ENCODE measurements around the gene TDRKH. TPM values are rescaled to one million over a fixed set of nuclear protein-coding genes. Genes with fewer than 3 reads are reported as not detected.

The TDRKH gene
- total RNA-seq, 1 experiment from 2014 or later: 11.1 TPM

GRCh38 chr1:151832318-151832980, 42.1 kb upstream of the TDRKH start:
- Histone ChIP-seq H3K27ac (ENCODE audit: low read depth, low read length) (no peak overlapping the region), H4K20me1 (ENCODE audit: insufficient read depth) (no peaks in the 10 kb centered on the region), H3K4me2 (ENCODE audit: low read length) (no peak overlapping the region), H3K9ac (ENCODE audit: low read length) (no peak overlapping the region), H3K9me2 (ENCODE audit: insufficient read depth) (no peaks in the 10 kb centered on the region), H3K36me3 (ENCODE audit: control insufficient read depth in 1 of 2, insufficient read depth in 2 of 2, low read length in 2 of 2) (no peaks in the 10 kb centered on the region), H3K9me3 (ENCODE audit: control insufficient read depth in 1 of 2, insufficient read depth in 1 of 2, low read depth in 1 of 2, low read length in 2 of 2) (no peaks in the 10 kb centered on the region), H3K79me2 (ENCODE audit: insufficient read depth, low read length) (no peaks in the 10 kb centered on the region), H3K4me1 (ENCODE audit: control insufficient read depth in 1 of 2, insufficient read depth in 2 of 2, low read length in 2 of 2) (peaks cover 17 to 55% of the 10 kb centered on the region in 2 experiments), H3K4me3 (replicated peaks in 1 of 2; ENCODE audit: low read depth in 1 of 2, low read length in 2 of 2) (no peak overlapping the region), H2AFZ (ENCODE audit: low read depth, low read length, poor library complexity, severe bottlenecking) (no peak overlapping the region), H3K27me3 (ENCODE audit: insufficient read depth, low read length) (no peaks in the 10 kb centered on the region)
- no peak for ATAC-seq
- no peak for DNase-seq (ENCODE audit: low read depth, low spot score)
- intact Hi-C loops (cut with micrococcal nuclease): no loop called here
- ChIA-PET CTCF (no interaction called here), POLR2A (no interaction called here), RAD21 (ENCODE audit: low non-redundant PET in 1 of 2, low total read pairs in 2 of 2, uncharacterized antibody in 2 of 2, unreplicated experiment in 2 of 2) (no interaction called here)
- TF ChIP-seq POLR2AphosphoS5 (IDR thresholded peaks at IDR 0.05; ENCODE audit: low read depth, low read length) (no peak), MAX (IDR thresholded peaks at IDR 0.05) (peak; percentile 93), SP1 (IDR thresholded peaks at IDR 0.05; ENCODE audit: low read depth) (peak; percentile 29; the same call in 1 of the 2 replicates), POLR2A (IDR thresholded peaks at IDR 0.05; ENCODE audit: borderline replicate concordance, extremely low read depth, insufficient read depth, insufficient read length) (no peak), ZNF274 (IDR thresholded peaks at IDR 0.05; ENCODE audit: low read depth, low read length) (no peak), FOSL1 (IDR thresholded peaks at IDR 0.05; ENCODE audit: low read depth) (no peak), REST (IDR thresholded peaks at IDR 0.05; ENCODE audit: low read depth) (no peak)
- no TSS peak for BruUV-seq (replicated peaks)

All from HCT116 (cell line).